Stimulated activated CD4-positive, alpha-beta T cell treated with anti-CD3 and anti-CD28 coated beads, Interleukin-1b, Interleukin-23, amount 100 ng/mL, for 4 hours (primary cell): ENCODE measurements around the gene KCNAB1.
"Not testable (repeated sequence)": the region's sequence is repeated elsewhere in the genome, so short reads cannot be mapped to it uniquely, and the experiment has no call there.

ENCODE experiments used
- DNase-seq, 2 donors: peaks; one replicate each; pipeline ENCODE4 v3.0.0-alpha.2; 2020; ENCODE audit warnings: low read depth in 2 of 2

Gene KCNAB1

GRCh38 chr3:156176048-156176447, 55.7 kb downstream of the KCNAB1 start:
- no peak for DNase-seq

- DNase-seq, result no peak
These were observed 56.3 kb downstream of the KCNAB1 start for GRCh38 chr3:156176629-156177210.

- no peak for DNase-seq
These were observed 59.7 kb downstream of the KCNAB1 start for GRCh38 chr3:156180077-156180476.

GRCh38 chr3:156181509-156181908, 61.1 kb downstream of the KCNAB1 start:
- no peak for DNase-seq

- no peak for DNase-seq
These were observed 63.0 kb downstream of the KCNAB1 start for GRCh38 chr3:156183396-156183795.

GRCh38 chr3:156184156-156184555, 63.8 kb downstream of the KCNAB1 start:
- DNase-seq, result no peak

- DNase-seq, result no peak
These were observed 66.9 kb downstream of the KCNAB1 start for GRCh38 chr3:156187146-156187769.

- no peak for DNase-seq
These were observed 68.4 kb downstream of the KCNAB1 start for GRCh38 chr3:156188757-156189156.

- no peak for DNase-seq
These were observed 69.5 kb downstream of the KCNAB1 start for GRCh38 chr3:156189927-156190326.

- not testable (repeated sequence) for DNase-seq
These were observed 74.6 kb downstream of the KCNAB1 start for GRCh38 chr3:156194945-156195344.

GRCh38 chr3:156197152-156197551, 76.8 kb downstream of the KCNAB1 start:
- not testable (repeated sequence) for DNase-seq

- no peak for DNase-seq
These were observed 81.3 kb downstream of the KCNAB1 start for GRCh38 chr3:156201411-156202405.

GRCh38 chr3:156206157-156206556, 85.8 kb downstream of the KCNAB1 start:
- DNase-seq, result no peak

GRCh38 chr3:156207802-156208685, 87.7 kb downstream of the KCNAB1 start:
- DNase-seq, result no peak

- DNase-seq, result no peak
These were observed 89.4 kb downstream of the KCNAB1 start for GRCh38 chr3:156209631-156210335.

- no peak for DNase-seq
These were observed 91.2 kb downstream of the KCNAB1 start for GRCh38 chr3:156211583-156211982.

GRCh38 chr3:156214676-156215075, 94.3 kb downstream of the KCNAB1 start:
- DNase-seq, result no peak

GRCh38 chr3:156215751-156216150, 95.4 kb downstream of the KCNAB1 start:
- DNase-seq, result no peak

- no peak for DNase-seq
These were observed 95.8 kb downstream of the KCNAB1 start for GRCh38 chr3:156216216-156216615.

- no peak for DNase-seq
These were observed 96.5 kb downstream of the KCNAB1 start for GRCh38 chr3:156216852-156217251.
